Peyer's patch (tissue), 4 donors: Measurements from ENCODE around the gene DHDH. TPM values are rescaled to one million over a fixed set of nuclear protein-coding genes. Genes with fewer than 3 reads are reported as not detected.
"Not testable (repeated sequence)": the region's sequence is repeated elsewhere in the genome, so short reads cannot be mapped to it uniquely, and the experiment has no call there.

Experiments
- DNase-seq, 3 donors: peaks; one replicate each; pipeline ENCODE4 v3.0.0-alpha.2; 2017 to 2019
- H3K27ac ChIP-seq, 4 donors: fragments of 200-600 bp; sonication (generic); one replicate each; pipeline ENCODE4 v1.5.1; 2016 to 2019
- H3K27me3 ChIP-seq, 2 donors: fragments of 200-600 bp; sonication (generic); one replicate each; pipeline ENCODE4 v1.5.1; 2019
- H3K36me3 ChIP-seq, 3 donors: fragments of 200-600 bp; sonication (generic); one replicate each; pipeline ENCODE4 v1.5.1; 2016 to 2019
- H3K4me1 ChIP-seq, 4 donors: fragments of 200-600 bp; sonication (generic); one replicate each; pipeline ENCODE4 v1.5.1; 2016 to 2019
- H3K4me3 ChIP-seq, 4 donors: fragments of 200-600 bp; sonication (generic); 1 replicate in 3 of 4; 2 replicates in 1 of 4; pipeline ENCODE4 v1.5.1; 2016 to 2019; ENCODE audit warnings: mild to moderate bottlenecking in 1 of 4
- H3K9me3 ChIP-seq, 4 donors: fragments of 200-600 bp; sonication (generic); one replicate each; pipeline ENCODE4 v1.5.1; 2016 to 2019; ENCODE audit warnings: mild to moderate bottlenecking in 1 of 4
- POLR2A ChIP-seq, 2 donors: fragments of 450-650 bp; IDR thresholded peaks; one replicate each; pipeline ENCODE4 v1.5.1; 2017; ENCODE audit warnings: antibody characterized with exemption in 2 of 2, mild to moderate bottlenecking in 2 of 2, moderate library complexity in 2 of 2
- total RNA-seq, 4 donors: library from RNA; depleted of rRNA; stranded (reverse); fragments of >200 nt; gene quantifications; one replicate each; pipeline ENCODE4 v1.1.0, GENCODE V29; 2016
- TF ChIP-seq, protein P1 (sequence below), 6 experiments: fragments of 450-650 bp in 4 of 6; fragments of 200-600 bp in 2 of 6; sonication (generic) in 1 of 6; IDR thresholded peaks; one replicate each; pipeline ENCODE4 v1.5.1; 2017 to 2019; ENCODE audit warnings: antibody characterized with exemption in 6 of 6, mild to moderate bottlenecking in 3 of 6, moderate library complexity in 1 of 6

The DHDH gene
- total RNA-seq, 4 donors from 2014 or later, result 14.6 to 55.5 (median 45.9) TPM; not detected in 1

DNA sequence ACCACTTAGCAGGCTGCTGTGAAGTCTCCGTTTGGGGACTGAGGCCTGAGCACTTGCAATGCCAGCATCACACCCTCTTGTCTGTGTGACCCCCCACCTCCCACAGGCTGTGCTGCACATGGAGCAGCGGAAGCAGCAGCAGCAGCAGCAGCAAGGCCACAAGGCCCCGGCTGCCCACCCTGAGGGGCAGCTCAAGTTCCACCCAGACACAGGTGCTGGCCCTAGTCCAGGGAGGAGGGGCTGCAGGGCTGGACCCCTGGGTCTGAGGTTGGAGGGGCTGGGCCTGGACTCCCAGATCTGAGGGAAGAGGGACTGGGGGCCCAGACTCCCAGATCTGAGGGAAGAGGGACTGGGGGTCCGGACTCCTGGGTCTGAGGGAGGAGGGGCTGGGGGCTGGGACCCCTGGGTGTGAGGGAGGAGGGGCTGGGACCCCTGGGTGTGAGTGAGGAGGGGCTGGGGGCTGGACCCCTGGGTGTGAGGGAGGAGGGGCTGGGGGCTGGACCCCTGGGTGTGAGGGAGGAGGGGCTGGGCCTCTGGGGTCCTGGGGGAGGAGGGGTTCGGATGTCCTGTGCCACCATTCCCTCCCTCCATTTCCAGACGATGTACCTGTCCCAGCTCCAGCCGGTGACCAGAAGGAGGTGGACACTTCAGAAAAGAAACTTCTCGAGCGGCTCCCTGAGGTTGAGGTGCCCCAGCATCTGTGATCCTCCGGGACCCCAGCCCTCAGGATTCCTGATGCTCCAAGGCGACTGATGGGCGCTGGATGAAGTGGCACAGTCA, 11.6 kb upstream of the DHDH start:
- H3K36me3 ChIP-seq, result peaks cover 0 to 56% (median 0%) of the 10 kb centered on the region in 3 donors
- no peaks in the 10 kb centered on the region for H3K4me1 ChIP-seq

DNA sequence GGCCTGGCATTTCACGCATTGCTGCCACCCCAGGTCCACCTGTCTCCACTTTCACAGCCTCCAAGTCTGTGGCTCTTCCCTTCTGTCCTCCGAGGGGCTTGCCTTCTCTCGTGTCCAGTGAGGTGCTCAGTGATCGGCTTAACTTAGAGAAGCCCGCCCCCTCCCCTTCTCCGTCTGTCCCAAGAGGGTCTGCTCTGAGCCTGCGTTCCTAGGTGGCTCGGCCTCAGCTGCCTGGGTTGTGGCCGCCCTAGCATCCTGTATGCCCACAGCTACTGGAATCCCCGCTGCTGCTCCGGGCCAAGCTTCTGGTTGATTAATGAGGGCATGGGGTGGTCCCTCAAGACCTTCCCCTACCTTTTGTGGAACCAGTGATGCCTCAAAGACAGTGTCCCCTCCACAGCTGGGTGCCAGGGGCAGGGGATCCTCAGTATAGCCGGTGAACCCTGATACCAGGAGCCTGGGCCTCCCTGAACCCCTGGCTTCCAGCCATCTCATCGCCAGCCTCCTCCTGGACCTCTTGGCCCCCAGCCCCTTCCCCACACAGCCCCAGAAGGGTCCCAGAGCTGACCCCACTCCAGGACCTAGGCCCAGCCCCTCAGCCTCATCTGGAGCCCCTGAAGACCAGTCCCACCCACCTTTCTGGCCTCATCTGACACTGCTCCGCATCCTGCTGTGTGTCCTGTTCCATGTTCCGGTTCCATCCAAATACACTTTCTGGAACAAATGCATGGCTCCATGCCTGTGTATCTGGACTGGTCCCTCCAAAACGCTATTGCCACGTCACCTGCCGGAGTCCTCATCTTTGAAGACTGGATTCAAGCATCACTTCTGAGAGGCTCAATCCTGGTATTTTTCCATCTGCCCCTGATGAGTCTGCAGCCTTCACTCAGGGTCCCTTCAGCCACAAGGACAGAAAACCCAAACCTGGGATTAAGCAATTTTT, 10.7 kb upstream of the DHDH start:
- Histone ChIP-seq H3K4me1 (no peaks in the 10 kb centered on the region), H3K36me3 (peaks cover 0 to 47% (median 0%) of the 10 kb centered on the region in 3 donors), H3K9me3 (no peaks in the 10 kb centered on the region), H3K4me3 (no peak overlapping the region), H3K27ac (no peak overlapping the region), H3K27me3 (no peaks in the 10 kb centered on the region)
- TF ChIP-seq, protein P1, sequence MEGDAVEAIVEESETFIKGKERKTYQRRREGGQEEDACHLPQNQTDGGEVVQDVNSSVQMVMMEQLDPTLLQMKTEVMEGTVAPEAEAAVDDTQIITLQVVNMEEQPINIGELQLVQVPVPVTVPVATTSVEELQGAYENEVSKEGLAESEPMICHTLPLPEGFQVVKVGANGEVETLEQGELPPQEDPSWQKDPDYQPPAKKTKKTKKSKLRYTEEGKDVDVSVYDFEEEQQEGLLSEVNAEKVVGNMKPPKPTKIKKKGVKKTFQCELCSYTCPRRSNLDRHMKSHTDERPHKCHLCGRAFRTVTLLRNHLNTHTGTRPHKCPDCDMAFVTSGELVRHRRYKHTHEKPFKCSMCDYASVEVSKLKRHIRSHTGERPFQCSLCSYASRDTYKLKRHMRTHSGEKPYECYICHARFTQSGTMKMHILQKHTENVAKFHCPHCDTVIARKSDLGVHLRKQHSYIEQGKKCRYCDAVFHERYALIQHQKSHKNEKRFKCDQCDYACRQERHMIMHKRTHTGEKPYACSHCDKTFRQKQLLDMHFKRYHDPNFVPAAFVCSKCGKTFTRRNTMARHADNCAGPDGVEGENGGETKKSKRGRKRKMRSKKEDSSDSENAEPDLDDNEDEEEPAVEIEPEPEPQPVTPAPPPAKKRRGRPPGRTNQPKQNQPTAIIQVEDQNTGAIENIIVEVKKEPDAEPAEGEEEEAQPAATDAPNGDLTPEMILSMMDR (IDR thresholded peaks at IDR 0.05), result no peak
- TF ChIP-seq POLR2A (IDR thresholded peaks at IDR 0.05), result no peak
- DNase-seq, result no peak

More for the DNA sequence above, 11.6 kb upstream of the DHDH start:
- TF ChIP-seq POLR2A (IDR thresholded peaks at IDR 0.05), result no peak
- TF ChIP-seq, protein P1 (IDR thresholded peaks at IDR 0.05), result no peak
- H3K9me3 ChIP-seq, result no peaks in the 10 kb centered on the region
- H3K4me3 ChIP-seq, result no peak overlapping the region
- no peaks in the 10 kb centered on the region for H3K27me3 ChIP-seq
- no peak overlapping the region for H3K27ac ChIP-seq
- DNase-seq, result no peak

DNA sequence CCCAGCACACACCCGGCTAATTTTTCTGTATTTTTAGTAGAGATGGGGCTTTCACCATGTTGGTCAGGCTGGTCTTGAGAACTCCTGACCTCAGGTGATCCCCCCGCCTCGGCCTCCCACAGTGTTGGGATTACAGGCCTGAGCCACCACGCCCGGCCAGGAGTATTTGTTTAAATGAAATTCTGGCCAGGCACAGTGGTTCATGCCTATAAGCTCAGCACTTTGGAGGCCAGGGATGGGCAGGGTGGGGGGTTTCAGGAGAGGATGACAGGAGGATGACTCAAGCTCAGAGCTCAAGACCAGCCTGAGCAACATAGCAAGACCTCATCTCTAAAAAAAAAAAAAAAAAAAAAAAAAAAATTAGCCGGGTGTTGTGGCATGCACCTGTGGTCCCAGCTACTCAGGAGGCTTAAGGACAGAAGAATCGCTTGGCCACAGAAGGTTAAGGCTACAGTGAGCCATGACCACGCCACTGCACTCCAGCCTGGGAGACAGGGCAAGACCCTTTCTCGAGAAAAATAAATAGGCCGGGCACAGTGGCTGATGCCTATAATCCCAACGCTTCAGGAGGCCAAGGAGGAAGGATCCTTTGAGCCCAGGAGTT, 8.2 kb upstream of the DHDH start:
- Histone ChIP-seq H3K27ac (no peak overlapping the region), H3K4me3 (no peak overlapping the region), H3K9me3 (no peaks in the 10 kb centered on the region), H3K4me1 (no peaks in the 10 kb centered on the region), H3K36me3 (peaks cover 0 to 28% (median 0%) of the 10 kb centered on the region in 3 donors), H3K27me3 (no peaks in the 10 kb centered on the region)
- DNase-seq, result no peak
- TF ChIP-seq, protein P1 (IDR thresholded peaks at IDR 0.05), result no peak
- TF ChIP-seq POLR2A (IDR thresholded peaks at IDR 0.05), result no peak

DNA sequence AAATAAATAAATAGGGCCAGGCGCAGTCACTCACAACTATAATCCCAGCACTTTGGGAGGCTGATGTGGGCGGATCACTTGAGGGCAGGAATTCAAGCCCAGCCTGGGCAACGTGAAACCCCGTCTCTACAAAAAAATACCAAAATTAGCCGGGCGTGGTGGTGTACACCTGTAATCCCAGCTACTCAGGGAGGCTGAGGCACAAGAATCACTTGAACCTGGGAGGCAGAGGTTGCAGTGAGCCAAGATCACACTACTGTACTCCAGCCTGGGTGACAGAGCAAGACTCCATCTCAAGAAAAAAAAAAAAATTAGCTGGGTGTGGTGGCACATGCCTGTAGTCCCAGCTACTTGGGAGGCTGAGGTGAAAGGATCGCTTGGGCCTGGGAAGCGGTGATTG, 7.6 kb upstream of the DHDH start:
- H3K4me1 ChIP-seq, DNase-seq, H3K9me3 ChIP-seq, H3K27me3 ChIP-seq, H3K4me3 ChIP-seq, H3K27ac ChIP-seq: not testable (repeated sequence)
- peaks cover 0 to 24% (median 0%) of the 10 kb centered on the region in 3 donors for H3K36me3 ChIP-seq

DNA sequence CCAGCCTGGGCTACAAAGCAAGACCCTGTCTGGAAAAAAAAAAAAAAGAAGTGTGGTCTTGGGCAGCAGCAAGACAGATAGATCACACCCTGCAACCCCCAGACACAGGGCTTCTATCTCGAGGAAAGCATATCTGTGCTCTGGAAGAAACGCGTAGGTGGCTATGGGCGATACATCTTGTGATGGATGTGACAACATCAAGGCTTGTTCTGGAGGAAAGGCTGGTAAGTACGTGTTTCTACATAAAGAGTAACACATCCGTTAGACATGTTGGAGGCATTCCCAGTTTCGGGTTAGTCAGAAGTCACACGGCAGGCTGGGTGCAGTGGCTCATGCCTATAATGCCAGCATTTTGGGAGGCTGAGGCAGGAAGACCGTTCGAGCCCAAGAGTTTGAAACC, 6.6 kb upstream of the DHDH start:
- Histone ChIP-seq H3K4me3 (no peak overlapping the region), H3K36me3 (peaks cover 0 to 14% (median 0%) of the 10 kb centered on the region in 3 donors), H3K27ac (no peak overlapping the region), H3K27me3 (no peaks in the 10 kb centered on the region), H3K4me1 (no peaks in the 10 kb centered on the region), H3K9me3 (no peaks in the 10 kb centered on the region)
- peak in 1 of 3 donors; percentile 19 for DNase-seq
- no peak for TF ChIP-seq POLR2A (IDR thresholded peaks at IDR 0.05)
- TF ChIP-seq, protein P1 (IDR thresholded peaks at IDR 0.05), result no peak

DNA sequence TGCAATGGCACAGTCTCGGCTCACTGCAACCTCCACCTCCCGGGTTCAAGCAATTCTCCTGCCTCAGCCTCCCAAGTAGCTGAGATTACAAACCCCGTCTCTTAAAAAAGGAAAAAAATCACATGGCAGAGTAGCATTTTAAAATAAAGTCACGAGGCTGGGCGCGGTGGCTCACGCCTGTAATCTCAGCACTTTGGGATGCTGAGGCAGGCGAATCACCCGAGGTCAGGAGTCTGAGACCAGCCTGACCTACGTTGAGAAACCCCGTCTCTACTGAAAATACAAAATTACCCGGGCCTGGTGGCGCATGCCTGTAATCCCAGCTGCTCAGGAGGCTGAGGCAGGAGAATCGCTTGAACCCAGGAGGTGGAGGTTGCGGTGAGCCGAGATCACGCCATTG, 5.8 kb upstream of the DHDH start:
- not testable (repeated sequence) for H3K27me3 ChIP-seq, H3K4me3 ChIP-seq, DNase-seq, H3K4me1 ChIP-seq, H3K27ac ChIP-seq, H3K36me3 ChIP-seq, H3K9me3 ChIP-seq
